ENCODE data around the gene AKT2.

DNA sequence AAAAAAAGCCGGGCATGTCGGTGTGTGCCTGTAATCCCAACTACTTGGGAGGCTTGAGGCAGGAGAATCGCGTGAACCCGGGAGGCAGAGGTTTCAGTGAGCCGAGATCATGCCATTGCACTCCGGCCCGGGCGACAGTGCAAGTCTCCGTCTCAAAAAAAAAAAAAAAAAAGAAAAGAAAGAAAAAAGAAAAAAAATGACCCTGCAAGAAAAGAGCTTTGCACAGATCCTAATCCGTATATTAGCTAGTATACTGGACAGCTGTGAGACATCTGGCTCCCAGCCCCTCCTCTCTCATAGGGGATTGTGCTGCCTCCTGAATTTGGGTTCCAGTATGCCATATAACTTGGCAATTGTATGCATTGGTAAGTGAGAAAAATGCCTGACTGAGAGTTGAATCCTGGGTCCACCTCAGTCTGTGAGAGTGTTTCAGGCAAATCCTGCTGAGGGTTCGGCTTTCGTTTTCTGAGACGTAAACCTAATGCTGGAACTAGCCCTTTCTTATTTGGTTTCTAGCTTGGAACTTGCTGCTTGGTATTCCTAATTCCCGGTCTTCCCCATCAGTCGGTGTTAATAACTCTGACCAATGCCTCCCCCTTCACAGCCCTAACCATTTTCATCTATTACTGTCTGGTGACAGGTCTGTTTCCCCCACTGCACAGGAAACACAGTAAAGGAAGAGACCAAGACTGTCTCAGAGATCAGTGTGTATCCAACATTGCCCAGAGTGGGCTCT is 1.3 kb upstream of the AKT2 start:
- TF ChIP-seq, protein P1, sequence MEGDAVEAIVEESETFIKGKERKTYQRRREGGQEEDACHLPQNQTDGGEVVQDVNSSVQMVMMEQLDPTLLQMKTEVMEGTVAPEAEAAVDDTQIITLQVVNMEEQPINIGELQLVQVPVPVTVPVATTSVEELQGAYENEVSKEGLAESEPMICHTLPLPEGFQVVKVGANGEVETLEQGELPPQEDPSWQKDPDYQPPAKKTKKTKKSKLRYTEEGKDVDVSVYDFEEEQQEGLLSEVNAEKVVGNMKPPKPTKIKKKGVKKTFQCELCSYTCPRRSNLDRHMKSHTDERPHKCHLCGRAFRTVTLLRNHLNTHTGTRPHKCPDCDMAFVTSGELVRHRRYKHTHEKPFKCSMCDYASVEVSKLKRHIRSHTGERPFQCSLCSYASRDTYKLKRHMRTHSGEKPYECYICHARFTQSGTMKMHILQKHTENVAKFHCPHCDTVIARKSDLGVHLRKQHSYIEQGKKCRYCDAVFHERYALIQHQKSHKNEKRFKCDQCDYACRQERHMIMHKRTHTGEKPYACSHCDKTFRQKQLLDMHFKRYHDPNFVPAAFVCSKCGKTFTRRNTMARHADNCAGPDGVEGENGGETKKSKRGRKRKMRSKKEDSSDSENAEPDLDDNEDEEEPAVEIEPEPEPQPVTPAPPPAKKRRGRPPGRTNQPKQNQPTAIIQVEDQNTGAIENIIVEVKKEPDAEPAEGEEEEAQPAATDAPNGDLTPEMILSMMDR (IDR thresholded peaks at IDR 0.05) = no peak
- TF ChIP-seq POLR2AphosphoS5 (IDR thresholded peaks at IDR 0.05) (no peak), POLR2A (IDR thresholded peaks at IDR 0.05) (no peak)

Data from transverse colon (tissue), 4 donors.